ENCODE measurements around the gene KIF12. TPM values are rescaled to one million over a fixed set of nuclear protein-coding genes. Genes with fewer than 3 reads are reported as not detected.

The KIF12 gene
- total RNA-seq, 1 donor from 2014 or later, result 0.34 TPM

GRCh38 chr9:114105236-114105635, 6.1 kb upstream of the KIF12 start:
- Histone ChIP-seq H4K20me1 (ENCODE audit: insufficient read depth, low read length) (no peaks in the 10 kb centered on the region), H3K27ac (ENCODE audit: low read depth, low read length) (no peak overlapping the region), H3K9me3 (ENCODE audit: insufficient read depth, low read depth, low read length) (peaks cover 6% of the 10 kb centered on the region), H3K4me3 (ENCODE audit: insufficient read depth, low read depth, low read length) (no peak overlapping the region), H3K27me3 (ENCODE audit: insufficient read depth, low read length) (no peaks in the 10 kb centered on the region), H3K79me2 (ENCODE audit: insufficient read depth, low read length) (no peaks in the 10 kb centered on the region), H2AFZ (ENCODE audit: low read depth, low read length) (no peak overlapping the region), H3K9ac (ENCODE audit: low read length) (no peak overlapping the region), H3K4me2 (ENCODE audit: low read length) (no peak overlapping the region), H3K4me1 (ENCODE audit: insufficient read depth, low read length) (no peaks in the 10 kb centered on the region), H3K36me3 (ENCODE audit: insufficient read depth, low read length) (no peaks in the 10 kb centered on the region)
- no peak overlapping the region for H3K27ac Mint-ChIP-seq (ENCODE audit: unreplicated experiment)
- FAIRE-seq, result no peak
- H3K36me3 Mint-ChIP-seq (ENCODE audit: low read depth, unreplicated experiment), result peaks cover 3% of the 10 kb centered on the region
- no peak for DNase-seq (ENCODE audit: low read depth)
- peaks cover 17% of the 10 kb centered on the region for H3K27me3 Mint-ChIP-seq (ENCODE audit: low read depth, unreplicated experiment)
- no peak overlapping the region for H3K4me3 Mint-ChIP-seq (ENCODE audit: unreplicated experiment)
- peaks cover 6% of the 10 kb centered on the region for H3K4me1 Mint-ChIP-seq (ENCODE audit: low read depth, unreplicated experiment)
- TF ChIP-seq CTCF (IDR thresholded peaks at IDR 0.05; ENCODE audit: insufficient read depth, low read depth, low read length) (no peak), EZH2 (IDR thresholded peaks at IDR 0.05; ENCODE audit: insufficient read depth, low read length) (no peak)
- H3K9me3 Mint-ChIP-seq (ENCODE audit: unreplicated experiment), result peaks cover 6% of the 10 kb centered on the region

GRCh38 chr9:114102484-114102883, 3.4 kb upstream of the KIF12 start:
- DNase-seq (ENCODE audit: low read depth) (no peak), FAIRE-seq (no peak)
- TF ChIP-seq EZH2 (IDR thresholded peaks at IDR 0.05; ENCODE audit: insufficient read depth, low read length), result no peak
- TF ChIP-seq CTCF (IDR thresholded peaks at IDR 0.05; ENCODE audit: insufficient read depth, low read depth, low read length), result no peak
- Mint-ChIP-seq H3K4me1 (ENCODE audit: low read depth, unreplicated experiment) (peaks cover 2% of the 10 kb centered on the region), H3K27me3 (ENCODE audit: low read depth, unreplicated experiment) (peaks cover 22% of the 10 kb centered on the region), H3K36me3 (ENCODE audit: low read depth, unreplicated experiment) (peaks cover 3% of the 10 kb centered on the region), H3K27ac (ENCODE audit: unreplicated experiment) (no peak overlapping the region), H3K9me3 (ENCODE audit: unreplicated experiment) (peaks cover 9% of the 10 kb centered on the region), H3K4me3 (ENCODE audit: unreplicated experiment) (no peak overlapping the region)
- Histone ChIP-seq H3K9me3 (ENCODE audit: insufficient read depth, low read depth, low read length) (peaks cover 6% of the 10 kb centered on the region), H4K20me1 (ENCODE audit: insufficient read depth, low read length) (no peaks in the 10 kb centered on the region), H2AFZ (ENCODE audit: low read depth, low read length) (no peak overlapping the region), H3K4me1 (ENCODE audit: insufficient read depth, low read length) (peaks cover 5% of the 10 kb centered on the region), H3K27me3 (ENCODE audit: insufficient read depth, low read length) (peaks cover 2% of the 10 kb centered on the region), H3K4me2 (ENCODE audit: low read length) (no peak overlapping the region), H3K4me3 (ENCODE audit: insufficient read depth, low read depth, low read length) (no peak overlapping the region), H3K36me3 (ENCODE audit: insufficient read depth, low read length) (no peaks in the 10 kb centered on the region), H3K27ac (ENCODE audit: low read depth, low read length) (no peak overlapping the region), H3K79me2 (ENCODE audit: insufficient read depth, low read length) (no peaks in the 10 kb centered on the region), H3K9ac (ENCODE audit: low read length) (no peak overlapping the region)

GRCh38 chr9:114100536-114100935, 1.4 kb upstream of the KIF12 start:
- H3K27ac Mint-ChIP-seq (ENCODE audit: unreplicated experiment), result no peak overlapping the region
- peaks cover 5% of the 10 kb centered on the region for H3K4me1 ChIP-seq (ENCODE audit: insufficient read depth, low read length)
- H3K27me3 ChIP-seq (ENCODE audit: insufficient read depth, low read length), result peaks cover 2% of the 10 kb centered on the region
- no peak overlapping the region for H3K9ac ChIP-seq (ENCODE audit: low read length)
- no peaks in the 10 kb centered on the region for H4K20me1 ChIP-seq (ENCODE audit: insufficient read depth, low read length)
- no peak for DNase-seq (ENCODE audit: low read depth)
- H3K36me3 Mint-ChIP-seq (ENCODE audit: low read depth, unreplicated experiment), result peaks cover 3% of the 10 kb centered on the region
- no peak overlapping the region for H2AFZ ChIP-seq (ENCODE audit: low read depth, low read length)
- no peak for FAIRE-seq
- no peaks in the 10 kb centered on the region for H3K79me2 ChIP-seq (ENCODE audit: insufficient read depth, low read length)
- no peak overlapping the region for H3K4me3 ChIP-seq (ENCODE audit: insufficient read depth, low read depth, low read length)
- no peak overlapping the region for H3K4me2 ChIP-seq (ENCODE audit: low read length)
- no peak overlapping the region for H3K4me3 Mint-ChIP-seq (ENCODE audit: unreplicated experiment)
- H3K9me3 ChIP-seq (ENCODE audit: insufficient read depth, low read depth, low read length), result peaks cover 6% of the 10 kb centered on the region
- TF ChIP-seq EZH2 (IDR thresholded peaks at IDR 0.05; ENCODE audit: insufficient read depth, low read length) (no peak), CTCF (IDR thresholded peaks at IDR 0.05; ENCODE audit: insufficient read depth, low read depth, low read length) (no peak)
- H3K27me3 Mint-ChIP-seq (ENCODE audit: low read depth, unreplicated experiment), result peaks cover 41% of the 10 kb centered on the region
- no peaks in the 10 kb centered on the region for H3K36me3 ChIP-seq (ENCODE audit: insufficient read depth, low read length)
- H3K4me1 Mint-ChIP-seq (ENCODE audit: low read depth, unreplicated experiment), result peaks cover 2% of the 10 kb centered on the region
- no peak overlapping the region for H3K27ac ChIP-seq (ENCODE audit: low read depth, low read length)
- peaks cover 11% of the 10 kb centered on the region for H3K9me3 Mint-ChIP-seq (ENCODE audit: unreplicated experiment)

Measured in astrocyte (in vitro differentiated cells and primary cell).